DOHH2 (cell line): ENCODE data around the gene ADAMTS9.

Experiments used
- H3F3A ChIP-seq: fragments of 200-600 bp; sonication (generic), shearing (Covaris generic); 2 replicates; pipeline ENCODE4 v1.6.0; 2016; ENCODE audit warnings: antibody characterized with exemption, mild to moderate bottlenecking; ENCODE audit not compliant: control insufficient read depth, insufficient read depth
- H3K27ac ChIP-seq: fragments of 200-600 bp; sonication (generic); 2 replicates; pipeline ENCODE4 v1.5.1; 2014; ENCODE audit warnings: low read depth, mild to moderate bottlenecking, low read length, moderate library complexity
- H3K27me3 ChIP-seq: fragments of 200-600 bp; sonication (generic); 2 replicates; pipeline ENCODE4 v1.6.1; 2014; ENCODE audit warnings: mild to moderate bottlenecking, low read length, mixed read lengths; ENCODE audit not compliant: control insufficient read depth
- H3K36me3 ChIP-seq: fragments of 200-600 bp; sonication (generic); 2 replicates; pipeline ENCODE4 v1.6.1; 2014; ENCODE audit warnings: mild to moderate bottlenecking, low read length, moderate library complexity, mixed read lengths; ENCODE audit not compliant: control insufficient read depth
- H3K4me1 ChIP-seq: fragments of 200-600 bp; sonication (generic); 2 replicates; pipeline ENCODE4 v1.6.1; 2014; ENCODE audit warnings: mild to moderate bottlenecking, low read length, mixed read lengths; ENCODE audit not compliant: control insufficient read depth
- H3K4me2 ChIP-seq: fragments of 200-600 bp; sonication (generic); 2 replicates; pipeline ENCODE4 v1.6.0; 2014; ENCODE audit warnings: mild to moderate bottlenecking, low read length, moderate library complexity
- H3K4me3 ChIP-seq: fragments of 200-600 bp; sonication (generic); 2 replicates; pipeline ENCODE4 v1.5.1; 2014; ENCODE audit warnings: mild to moderate bottlenecking, low read length, mixed read lengths
- H3K79me2 ChIP-seq: fragments of 200-600 bp; sonication (generic); 2 replicates; pipeline ENCODE4 v1.6.1; 2014; ENCODE audit warnings: mild to moderate bottlenecking, low read length, mixed read lengths; ENCODE audit not compliant: control insufficient read depth
- H3K9me2 ChIP-seq: fragments of 200-600 bp; sonication (generic); replicated peaks from 2 replicates; pipeline ENCODE4 v1.6.1; 2014; ENCODE audit warnings: mild to moderate bottlenecking, low read length, mixed read lengths; ENCODE audit not compliant: control insufficient read depth
- H3K9me3 ChIP-seq: fragments of 200-600 bp; sonication (generic); 2 replicates; pipeline ENCODE4 v1.6.1; 2014; ENCODE audit warnings: antibody characterized with exemption, low read length, mixed read lengths; ENCODE audit not compliant: control insufficient read depth, insufficient read depth
- H4K20me1 ChIP-seq: fragments of 200-600 bp; sonication (generic); 2 replicates; pipeline ENCODE4 v1.6.0; 2014; ENCODE audit warnings: low read depth, mild to moderate bottlenecking, antibody characterized with exemption, low read length, moderate library complexity; ENCODE audit not compliant: control insufficient read depth, insufficient read depth
- CTCF ChIP-seq: fragments of 200-600 bp; sonication (generic); IDR thresholded peaks from one replicate; pipeline ENCODE4 v1.5.1; 2014; ENCODE audit warnings: antibody characterized with exemption, mild to moderate bottlenecking, low read depth, low read length; ENCODE audit not compliant: poor library complexity, severe bottlenecking
- EZH2phosphoT487 ChIP-seq: fragments of 200-600 bp; sonication (generic); IDR thresholded peaks from 2 replicates; pipeline ENCODE4 v1.6.1; 2017; ENCODE audit warnings: borderline replicate concordance, mild to moderate bottlenecking, antibody characterized with exemption, low read length, moderate library complexity, mixed read lengths

Gene ADAMTS9

GRCh38 chr3:64685800-64686445 is 1.9 kb downstream of the ADAMTS9 start:
- H3F3A ChIP-seq = no peaks in the 10 kb centered on the region
- no peaks in the 10 kb centered on the region for H3K4me1 ChIP-seq
- no peaks in the 10 kb centered on the region for H3K79me2 ChIP-seq
- no peak overlapping the region for H3K27ac ChIP-seq
- H3K4me2 ChIP-seq = no peak overlapping the region
- 0 out of 2 replicates have a peak, but pooled peaks cover 5% of the 10 kb centered on the region for H3K9me3 ChIP-seq
- H3K36me3 ChIP-seq = no peaks in the 10 kb centered on the region
- TF ChIP-seq EZH2phosphoT487 (no peak), CTCF (no peak)
- H3K27me3 ChIP-seq = no peaks in the 10 kb centered on the region
- no peak overlapping the region for H3K4me3 ChIP-seq
- no peaks in the 10 kb centered on the region for H4K20me1 ChIP-seq
- no peaks in the 10 kb centered on the region for H3K9me2 ChIP-seq

- Histone ChIP-seq H3K9me2 (no peaks in the 10 kb centered on the region), H3K27ac (no peak overlapping the region), H3K4me2 (no peak overlapping the region), H3K27me3 (no peaks in the 10 kb centered on the region), H4K20me1 (no peaks in the 10 kb centered on the region), H3K36me3 (no peaks in the 10 kb centered on the region), H3F3A (no peaks in the 10 kb centered on the region), H3K79me2 (no peaks in the 10 kb centered on the region), H3K4me1 (no peaks in the 10 kb centered on the region), H3K9me3 (0 out of 2 replicates have a peak, but pooled peaks cover 5% of the 10 kb centered on the region), H3K4me3 (no peak overlapping the region)
- no peak for TF ChIP-seq EZH2phosphoT487
These were observed 2.4 kb downstream of the ADAMTS9 start for GRCh38 chr3:64685331-64685799.

GRCh38 chr3:64684715-64685261 is 3.0 kb downstream of the ADAMTS9 start:
- Histone ChIP-seq H3K9me3 (0 out of 2 replicates have a peak, but pooled peaks cover 5% of the 10 kb centered on the region), H3K9me2 (no peaks in the 10 kb centered on the region), H3F3A (no peaks in the 10 kb centered on the region), H4K20me1 (no peaks in the 10 kb centered on the region), H3K4me3 (no peak overlapping the region), H3K27me3 (no peaks in the 10 kb centered on the region), H3K4me1 (no peaks in the 10 kb centered on the region), H3K4me2 (no peak overlapping the region), H3K79me2 (no peaks in the 10 kb centered on the region), H3K27ac (no peak overlapping the region), H3K36me3 (no peaks in the 10 kb centered on the region)
- TF ChIP-seq CTCF (no peak), EZH2phosphoT487 (no peak)

GRCh38 chr3:64681827-64682226 is 6.0 kb downstream of the ADAMTS9 start:
- Histone ChIP-seq H3K4me3 (no peak overlapping the region), H3F3A (no peaks in the 10 kb centered on the region), H3K27ac (no peak overlapping the region), H3K9me3 (0 out of 2 replicates have a peak, but pooled peaks cover 4% of the 10 kb centered on the region), H3K4me2 (no peak overlapping the region), H3K36me3 (no peaks in the 10 kb centered on the region), H3K9me2 (no peaks in the 10 kb centered on the region), H3K27me3 (no peaks in the 10 kb centered on the region), H4K20me1 (no peaks in the 10 kb centered on the region), H3K79me2 (no peaks in the 10 kb centered on the region), H3K4me1 (no peaks in the 10 kb centered on the region)
- TF ChIP-seq EZH2phosphoT487 (no peak), CTCF (no peak)
